MM.1S (cell line): ENCODE data around the gene SMAD3.

Experiments used
- CTCF ChIP-seq: fragments of 300-600 bp; sonication (generic); IDR thresholded peaks from 2 replicates; pipeline ENCODE4 v1.5.1; 2016; ENCODE audit warnings: antibody characterized with exemption, low read length, mixed read lengths
- EZH2 ChIP-seq: fragments of 300-600 bp; sonication (generic); optimal IDR thresholded peaks from 2 replicates; pipeline ENCODE3; 2017; ENCODE audit warnings: low read depth, mild to moderate bottlenecking, antibody characterized with exemption, low read length, mixed read lengths
- EZH2phosphoT487 ChIP-seq: fragments of 300-600 bp; sonication (generic); IDR thresholded peaks from 2 replicates; pipeline ENCODE4 v1.6.1; 2018; ENCODE audit warnings: antibody characterized with exemption, low read length

DNA sequence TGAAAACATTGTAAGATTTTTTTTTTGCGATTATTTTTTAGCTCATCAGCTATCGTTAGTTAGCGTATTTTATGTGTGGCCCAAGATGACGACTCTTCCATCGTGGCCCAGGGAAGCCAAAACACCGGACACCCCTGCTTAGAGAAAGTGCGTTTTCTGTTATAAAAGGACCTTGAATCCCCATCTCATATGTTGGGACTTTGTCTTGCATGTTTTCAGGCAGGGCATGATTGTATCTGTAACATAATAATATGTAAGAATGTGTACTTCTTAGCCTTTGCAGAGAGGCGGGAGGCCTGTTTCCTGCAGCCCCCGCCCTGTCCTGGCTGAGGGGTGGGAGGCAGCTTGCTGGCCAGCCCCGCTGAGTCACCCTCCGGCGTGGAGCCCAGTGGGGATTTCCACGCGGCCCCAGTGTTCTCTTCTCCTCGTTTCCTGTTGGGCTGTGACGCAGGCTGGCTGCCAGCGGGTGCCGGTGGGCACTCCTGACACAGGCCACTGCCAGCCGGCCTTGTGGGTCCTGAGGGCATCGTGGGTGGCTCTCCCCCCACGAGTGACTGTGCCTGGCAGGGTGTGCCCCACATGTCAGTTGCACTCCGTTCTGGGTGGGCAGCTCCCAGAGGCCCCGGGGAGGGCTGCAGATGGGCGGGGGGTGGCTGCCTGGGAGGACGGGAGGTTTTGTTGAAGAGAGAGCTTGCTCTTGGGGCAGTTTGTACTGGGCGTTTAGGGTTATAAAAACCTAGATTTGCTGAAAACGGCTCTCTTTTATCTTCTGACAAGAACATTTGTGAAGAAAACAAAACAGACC lies 55.6 kb downstream of the SMAD3 start:
- TF ChIP-seq CTCF: no peak
- no peak for TF ChIP-seq EZH2
- TF ChIP-seq EZH2phosphoT487: no peak
